Adrenal gland (tissue), 12 donors: ENCODE results near the gene NFYC. TPM values are rescaled to one million over a fixed set of nuclear protein-coding genes. Genes with fewer than 3 reads are reported as not detected.

Source experiments
- DNase-seq, 7 donors: peaks; one replicate each; pipeline ENCODE4 v3.0.0-alpha.2; 2019 to 2020
- H3K27ac ChIP-seq, 5 donors: fragments of 200-600 bp; sonication (generic) in 4 of 5; 1 replicate in 3 of 5; 2 replicates in 2 of 5; pipeline versions ENCODE4 v1.5.1 to v1.8.0; 2016 to 2020; ENCODE audit warnings: mild to moderate bottlenecking in 1 of 5
- H3K27me3 ChIP-seq: fragments of 200-600 bp; 2 replicates; pipeline ENCODE4 v1.8.0; 2021
- H3K36me3 ChIP-seq, 2 donors: fragments of 200-600 bp; replicated peaks in 1 of 2; 1 replicate in 1 of 2; 2 replicates in 1 of 2; pipeline versions ENCODE4 v1.5.1 to v1.8.0; 2018 to 2022
- H3K4me1 ChIP-seq, 2 donors: fragments of 200-600 bp; replicated peaks in 1 of 2; 1 replicate in 1 of 2; 2 replicates in 1 of 2; pipeline versions ENCODE4 v1.5.1 to v1.8.0; 2018 to 2021
- H3K4me3 ChIP-seq, 4 donors: fragments of 200-600 bp; sonication (generic) in 3 of 4; one replicate each; pipeline ENCODE4 v1.5.1; 2016 to 2018
- H3K9me3 ChIP-seq, 3 donors: fragments of 200-600 bp; sonication (generic) in 1 of 3; replicated peaks in 1 of 3; 1 replicate in 2 of 3; 2 replicates in 1 of 3; pipeline versions ENCODE4 v1.5.1 to v1.8.0; 2016 to 2021
- CTCF ChIP-seq, 6 experiments: fragments of 450-650 bp in 4 of 6; fragments of 200-600 bp in 2 of 6; sonication (generic) in 1 of 6; IDR thresholded peaks; 1 replicate in 5 of 6; 2 replicates in 1 of 6; pipeline versions ENCODE4 v1.5.1 to v1.8.0; 2016 to 2021; ENCODE audit warnings: antibody characterized with exemption in 6 of 6, mild to moderate bottlenecking in 2 of 6, moderate library complexity in 1 of 6
- POLR2A ChIP-seq, 2 donors: fragments of 450-650 bp; IDR thresholded peaks; one replicate each; pipeline ENCODE4 v1.6.1; 2017; ENCODE audit warnings: antibody characterized with exemption in 2 of 2, mild to moderate bottlenecking in 2 of 2, moderate library complexity in 1 of 2
- WGBS, 4 donors: extraction: QIAGEN DNeasy Blood & Tissue Kit in 2 of 4; methylation state at CpG; one replicate each; pipeline versions ENCODE4 v1.1.5 to v1.1.7; 2013 to 2017; 5-methylcytosine and 5-hydroxymethylcytosine counted together
- intact Hi-C, 2 donors: fragments of 100-400 bp; cut with DNase I; formaldehyde crosslinking; loops; one replicate each; pipeline versions ENCODE4 v1.14.1 to v1.15.0; 2022 to 2023
- polyA plus RNA-seq, 3 donors: library from polyadenylated mRNA; stranded (reverse); fragments of 200-250 nt in 2 of 3; fragments of 350-450 nt in 1 of 3; fragmentation: Illumina TruSeq in 1 of 3; extraction: RNeasy Lipid Tissue Mini Kit (QIAGEN cat#74804) in 1 of 3; gene quantifications; one replicate each; pipeline ENCODE4 v1.2.3, GENCODE V29; 2013 to 2014
- total RNA-seq, 9 donors: library from RNA; depleted of rRNA in 4 of 9; stranded (reverse); fragments of >200 nt in 4 of 9; fragments of 120-200 nt in 1 of 9; fragmentation: NEBNext Ultra II Directional in 1 of 9; extraction: Animal tissue kit (Norgen Biotek cat#: 25700) in 1 of 9; gene quantifications; one replicate each; pipeline versions ENCODE4 v1.1.0 to v1.2.4, GENCODE V29; 2013 to 2023
- donor health status: healthy with polysubstance abuse.
- donor health status: Bipolar disorder and iron deficiency.
- donor health status: DM: yes; HTN: yes; CAD: no.
- donor health status: DM: no; HTN: no; CAD: no.
- donor health status: DM: no; HTN: no; CAD: no.
- donor health status: DM: yes; HTN: yes; CAD: no.

Gene NFYC
- total and polyA plus RNA-seq, 12 donors, result 35.9 to 73.8 (median 51.2) TPM

GRCh38 chr1:40739455-40740008, 48.0 kb downstream of the NFYC start:
- 83 to 93% (median 89%) methylated on average over 3 of the region's 3 CpGs for WGBS, 4 donors
- peaks cover 0 to 18% of the 10 kb centered on the region in 2 donors for H3K4me1 ChIP-seq
- no peak for DNase-seq
- peaks cover 0 to 34% of the 10 kb centered on the region in 2 donors for H3K36me3 ChIP-seq
- H3K27me3 ChIP-seq, result no peaks in the 10 kb centered on the region
- TF ChIP-seq POLR2A (IDR thresholded peaks at IDR 0.05) (no peak), CTCF (IDR thresholded peaks at IDR 0.05) (no peak)
- no peaks in the 10 kb centered on the region for H3K9me3 ChIP-seq
- intact Hi-C loops, result no loop called here
- H3K4me3 ChIP-seq, result no peak overlapping the region
- peak overlapping the region in 1 of 5 donors; percentile 38 for H3K27ac ChIP-seq

- no peak overlapping the region for H3K4me3 ChIP-seq
- no peaks in the 10 kb centered on the region for H3K27me3 ChIP-seq
- TF ChIP-seq POLR2A (IDR thresholded peaks at IDR 0.05) (no peak), CTCF (IDR thresholded peaks at IDR 0.05) (no peak)
- peaks cover 0 to 34% of the 10 kb centered on the region in 2 donors for H3K36me3 ChIP-seq
- DNase-seq, result peak in 1 of 7 donors; percentile 16
- intact Hi-C loops, result no loop called here
- H3K27ac ChIP-seq, result peak overlapping the region in 1 of 5 donors; percentile 38
- 54 to 62% (median 56%) methylated on average over 6 of the region's 6 CpGs for WGBS, 4 donors
- peaks cover 0 to 18% of the 10 kb centered on the region in 2 donors for H3K4me1 ChIP-seq
- H3K9me3 ChIP-seq, result no peaks in the 10 kb centered on the region
Measured at GRCh38 chr1:40740039-40740996, 48.8 kb downstream of the NFYC start.

- Histone ChIP-seq H3K9me3 (no peaks in the 10 kb centered on the region), H3K36me3 (peaks cover 0 to 34% of the 10 kb centered on the region in 2 donors), H3K4me1 (peaks cover 0 to 21% of the 10 kb centered on the region in 2 donors), H3K4me3 (no peak overlapping the region), H3K27ac (no peak overlapping the region), H3K27me3 (no peaks in the 10 kb centered on the region)
- 94 to 97% (median 95%) methylated on average over 7 of the region's 7 CpGs for WGBS, 4 donors
- DNase-seq, result no peak
- TF ChIP-seq CTCF (IDR thresholded peaks at IDR 0.05) (no peak), POLR2A (IDR thresholded peaks at IDR 0.05) (no peak)
- intact Hi-C loops, result no loop called here
Measured at GRCh38 chr1:40740997-40741736, 49.7 kb downstream of the NFYC start.
